ENCODE results near the gene TMEM132E. TPM values are rescaled to one million over a fixed set of nuclear protein-coding genes. Genes with fewer than 3 reads are reported as not detected.

TMEM132E gene
- total and polyA plus RNA-seq, 2 of the 4 experiments (the other 2 are of a cell fraction): not detected

GRCh38 chr17:34645594-34645993 is 66.2 kb downstream of the TMEM132E start:
- Histone ChIP-seq H3K9me3 (ENCODE audit: control insufficient read depth, insufficient read depth, low read length) (no peaks in the 10 kb centered on the region), H3K27ac (ENCODE audit: insufficient read depth, low read length) (no peak overlapping the region), H3K9me1 (ENCODE audit: insufficient read depth, low read length) (no peaks in the 10 kb centered on the region), H2AK9ac (replicated peaks; ENCODE audit: low read depth, low read length, poor library complexity) (no peak overlapping the region), H2BK5ac (ENCODE audit: low read depth, low read length, poor library complexity, severe bottlenecking) (no peak overlapping the region), H3K79me1 (ENCODE audit: low read depth in 1 of 2, low read length in 2 of 2) (no peaks in the 10 kb centered on the region), H2BK120ac (ENCODE audit: low read depth, low read length) (no peak overlapping the region), H3K18ac (ENCODE audit: low read depth, low read length) (no peak overlapping the region), H2BK15ac (ENCODE audit: low read depth, low read length) (no peak overlapping the region), H3K4me1 (ENCODE audit: control insufficient read depth, insufficient read depth, low read length) (no peaks in the 10 kb centered on the region), H3K4me2 (ENCODE audit: low read depth, low read length) (no peak overlapping the region), H2AK5ac (ENCODE audit: low read depth, low read length) (no peak overlapping the region), H4K20me1 (ENCODE audit: insufficient read depth, low read length) (no peaks in the 10 kb centered on the region), H3K4me3 (ENCODE audit: insufficient read depth, low read depth, low read length) (no peak overlapping the region), H3K27me3 (ENCODE audit: control insufficient read depth, insufficient read depth, low read length) (peaks cover 2% of the 10 kb centered on the region; the same call in 1 of the 2 replicates), H2BK20ac (ENCODE audit: low read depth, low read length) (no peak overlapping the region), H3K23ac (ENCODE audit: low read depth, low read length) (no peak overlapping the region), H3K4ac (ENCODE audit: low read depth, low read length) (no peak overlapping the region), H4K5ac (ENCODE audit: low read depth, low read length) (no peak overlapping the region), H4K91ac (ENCODE audit: insufficient read depth, low read depth, low read length) (no peak overlapping the region), H3K36me3 (ENCODE audit: control insufficient read depth, insufficient read depth, low read length) (no peaks in the 10 kb centered on the region), H4K8ac (ENCODE audit: low read depth in 2 of 2, low read length in 2 of 2) (no peak overlapping the region), H3K14ac (replicated peaks; ENCODE audit: low read depth, low read length) (no peak overlapping the region), H2AFZ (replicated peaks; ENCODE audit: low read length, poor library complexity) (no peak overlapping the region), H3K56ac (ENCODE audit: extremely low read depth, insufficient read depth, low read length) (no peak overlapping the region), H3K9ac (ENCODE audit: low read depth, low read length) (no peak overlapping the region)
- dilution Hi-C loops (cut with HindIII; ENCODE audit: low sequenced_read_pairs, unreplicated experiment) (no loop called here), in situ Hi-C loops (cut with MboI; ENCODE audit: low sequenced_read_pairs) (loop anchor here (25.0 kb wide), 1 partner anchor 467 kb away; the partner anchor contains the start of genes FNDC8 and RAD51D), intact Hi-C loops (cut with micrococcal nuclease) (no loop called here)
- ATAC-seq (ENCODE audit: low read depth) (no peak), DNase-seq (no peak)
- no peak for TF ChIP-seq POLR2A (IDR thresholded peaks at IDR 0.05; ENCODE audit: low read depth, low read length)
- no peak for TF ChIP-seq RCOR1 (IDR thresholded peaks at IDR 0.05; ENCODE audit: insufficient replicate concordance, low read length)
- TF ChIP-seq CEBPB (IDR thresholded peaks at IDR 0.05; ENCODE audit: low read depth, low read length): no peak
- TF ChIP-seq MXI1 (IDR thresholded peaks at IDR 0.05; ENCODE audit: borderline replicate concordance, low read depth, low read length): no peak
- TF ChIP-seq, protein P1, sequence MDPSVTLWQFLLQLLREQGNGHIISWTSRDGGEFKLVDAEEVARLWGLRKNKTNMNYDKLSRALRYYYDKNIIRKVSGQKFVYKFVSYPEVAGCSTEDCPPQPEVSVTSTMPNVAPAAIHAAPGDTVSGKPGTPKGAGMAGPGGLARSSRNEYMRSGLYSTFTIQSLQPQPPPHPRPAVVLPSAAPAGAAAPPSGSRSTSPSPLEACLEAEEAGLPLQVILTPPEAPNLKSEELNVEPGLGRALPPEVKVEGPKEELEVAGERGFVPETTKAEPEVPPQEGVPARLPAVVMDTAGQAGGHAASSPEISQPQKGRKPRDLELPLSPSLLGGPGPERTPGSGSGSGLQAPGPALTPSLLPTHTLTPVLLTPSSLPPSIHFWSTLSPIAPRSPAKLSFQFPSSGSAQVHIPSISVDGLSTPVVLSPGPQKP (IDR thresholded peaks at IDR 0.05; ENCODE audit: borderline replicate concordance, low read depth, low read length): no peak
- no peak for TF ChIP-seq FOS (IDR thresholded peaks at IDR 0.05; ENCODE audit: low read depth, low read length)
- no peak for TF ChIP-seq NFE2L2 (IDR thresholded peaks at IDR 0.05; ENCODE audit: low read depth, low read length)
- no peak for TF ChIP-seq CTCF (conservative IDR thresholded peaks at IDR 0.05; ENCODE audit: low read depth, low read length)
- TF ChIP-seq SMC3 (IDR thresholded peaks at IDR 0.05; ENCODE audit: low read depth, low read length): no peak
- TF ChIP-seq MAZ (IDR thresholded peaks at IDR 0.05; ENCODE audit: borderline replicate concordance, low read depth, low read length): no peak
- TF ChIP-seq RAD21 (IDR thresholded peaks at IDR 0.05; ENCODE audit: low read length): no peak
- TF ChIP-seq CHD1 (IDR thresholded peaks at IDR 0.05; ENCODE audit: low read depth, low read length): no peak
- TF ChIP-seq RFX5 (IDR thresholded peaks at IDR 0.05; ENCODE audit: low read depth, low read length): no peak
- no peak for TF ChIP-seq MAFK (IDR thresholded peaks at IDR 0.05; ENCODE audit: low read depth, low read length)
- TF ChIP-seq USF2 (IDR thresholded peaks at IDR 0.05; ENCODE audit: low read depth, low read length): no peak
- TF ChIP-seq BHLHE40 (IDR thresholded peaks at IDR 0.05; ENCODE audit: low read depth, low read length): no peak
- no CpG with 5 or more reads among the region's 3 CpGs for WGBS, 2 experiments (ENCODE audit: extremely low coverage in 2 of 2, insufficient read length in 1 of 2)
- no TSS peak for BruUV-seq (replicated peaks)
- POLR2A ChIA-PET (ENCODE audit: unreplicated experiment): no interaction called here
- CTCF ChIA-PET: no interaction called here

Data from IMR-90 (cell line).